SU-DHL-6 (cell line): ENCODE results near the gene MAP7.

Source experiments
- EZH2phosphoT487 ChIP-seq: fragments of 200-600 bp; sonication (generic), shearing (Covaris generic); conservative IDR thresholded peaks from 2 replicates; pipeline ENCODE4 v1.6.1; 2018; ENCODE audit warnings: mild to moderate bottlenecking, antibody characterized with exemption, low read length, moderate library complexity, mixed read lengths
- TF ChIP-seq, protein P1 (sequence below): fragments of 200-600 bp; sonication (generic); IDR thresholded peaks from one replicate; pipeline ENCODE4 v1.5.1; 2017; ENCODE audit warnings: antibody characterized with exemption, mild to moderate bottlenecking, low read length, moderate library complexity; ENCODE audit not compliant: insufficient read depth, poor library complexity, severe bottlenecking

GRCh38 chr6:136592930-136593673 is 42.9 kb upstream of the MAP7 start:
- TF ChIP-seq, protein P1, sequence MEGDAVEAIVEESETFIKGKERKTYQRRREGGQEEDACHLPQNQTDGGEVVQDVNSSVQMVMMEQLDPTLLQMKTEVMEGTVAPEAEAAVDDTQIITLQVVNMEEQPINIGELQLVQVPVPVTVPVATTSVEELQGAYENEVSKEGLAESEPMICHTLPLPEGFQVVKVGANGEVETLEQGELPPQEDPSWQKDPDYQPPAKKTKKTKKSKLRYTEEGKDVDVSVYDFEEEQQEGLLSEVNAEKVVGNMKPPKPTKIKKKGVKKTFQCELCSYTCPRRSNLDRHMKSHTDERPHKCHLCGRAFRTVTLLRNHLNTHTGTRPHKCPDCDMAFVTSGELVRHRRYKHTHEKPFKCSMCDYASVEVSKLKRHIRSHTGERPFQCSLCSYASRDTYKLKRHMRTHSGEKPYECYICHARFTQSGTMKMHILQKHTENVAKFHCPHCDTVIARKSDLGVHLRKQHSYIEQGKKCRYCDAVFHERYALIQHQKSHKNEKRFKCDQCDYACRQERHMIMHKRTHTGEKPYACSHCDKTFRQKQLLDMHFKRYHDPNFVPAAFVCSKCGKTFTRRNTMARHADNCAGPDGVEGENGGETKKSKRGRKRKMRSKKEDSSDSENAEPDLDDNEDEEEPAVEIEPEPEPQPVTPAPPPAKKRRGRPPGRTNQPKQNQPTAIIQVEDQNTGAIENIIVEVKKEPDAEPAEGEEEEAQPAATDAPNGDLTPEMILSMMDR, result no peak
- TF ChIP-seq EZH2phosphoT487, result no peak
